Fibroblast of the conjunctiva (primary cell): ENCODE data around the gene POLR2H.
"Not testable (repeated sequence)": the region's sequence is repeated elsewhere in the genome, so short reads cannot be mapped to it uniquely, and the experiment has no call there.

Experiments used
- DNase-seq: peaks from one replicate; pipeline ENCODE4 v3.0.0-alpha.2; 2010; ENCODE audit warnings: low read depth

The POLR2H gene

GRCh38 chr3:184335661-184336546, 25.6 kb upstream of the POLR2H start:
- DNase-seq, result no peak

GRCh38 chr3:184336547-184337398, 24.7 kb upstream of the POLR2H start:
- peak; percentile 57 for DNase-seq

GRCh38 chr3:184337399-184337714, 24.2 kb upstream of the POLR2H start, which contains the start of gene FAM131A:
FAM131A (plus strand) TSS chr3:184337600; CDS start chr3:184337631, 31 bp downstream.
- DNase-seq, result no peak

- DNase-seq, result no peak
These were observed 23.5 kb upstream of the POLR2H start for GRCh38 chr3:184337981-184338380.

GRCh38 chr3:184338511-184338945, 23.0 kb upstream of the POLR2H start:
- no peak for DNase-seq

GRCh38 chr3:184339001-184339400, 22.5 kb upstream of the POLR2H start:
- DNase-seq, result no peak

GRCh38 chr3:184339451-184340135, 21.9 kb upstream of the POLR2H start:
- DNase-seq, result not testable (repeated sequence)

- DNase-seq, result no peak
These were observed 19.6 kb upstream of the POLR2H start for GRCh38 chr3:184341925-184342324.

GRCh38 chr3:184343200-184343876, 18.2 kb upstream of the POLR2H start:
- no peak for DNase-seq

- DNase-seq, result no peak
These were observed 16.8 kb upstream of the POLR2H start for GRCh38 chr3:184344579-184345316.

GRCh38 chr3:184345317-184346144, 16.0 kb upstream of the POLR2H start:
- DNase-seq, result no peak

GRCh38 chr3:184346480-184347190, 14.9 kb upstream of the POLR2H start:
- DNase-seq, result no peak

- DNase-seq, result no peak
These were observed 14.0 kb upstream of the POLR2H start for GRCh38 chr3:184347321-184348056.

GRCh38 chr3:184348057-184348382, 13.5 kb upstream of the POLR2H start:
- no peak for DNase-seq

- no peak for DNase-seq
These were observed 11.7 kb upstream of the POLR2H start for GRCh38 chr3:184349563-184350470.

- no peak for DNase-seq
These were observed 10.9 kb upstream of the POLR2H start for GRCh38 chr3:184350618-184351017.

GRCh38 chr3:184351511-184352148, 9.9 kb upstream of the POLR2H start:
- DNase-seq, result no peak
